Prostate gland (tissue), 2 donors: ENCODE data around the gene USP8.

ENCODE experiments used
- POLR2A ChIP-seq: fragments of 450-650 bp; IDR thresholded peaks from one replicate; pipeline ENCODE4 v1.6.1; 2016; ENCODE audit warnings: antibody characterized with exemption, mild to moderate bottlenecking
- POLR2AphosphoS5 ChIP-seq: sonication (generic); formaldehyde crosslinking; IDR thresholded peaks from one replicate; pipeline ENCODE4 v1.6.1; 2017; ENCODE audit warnings: antibody characterized with exemption
- TF ChIP-seq, protein P1 (sequence below), 4 experiments: fragments of 200-600 bp in 2 of 4; fragments of 450-650 bp in 2 of 4; sonication (generic) in 2 of 4; IDR thresholded peaks; 1 replicate in 3 of 4; 2 replicates in 1 of 4; pipeline ENCODE4 v1.5.1; 2016 to 2019; ENCODE audit warnings: antibody characterized with exemption in 4 of 4, mild to moderate bottlenecking in 2 of 4, moderate library complexity in 2 of 4

DNA sequence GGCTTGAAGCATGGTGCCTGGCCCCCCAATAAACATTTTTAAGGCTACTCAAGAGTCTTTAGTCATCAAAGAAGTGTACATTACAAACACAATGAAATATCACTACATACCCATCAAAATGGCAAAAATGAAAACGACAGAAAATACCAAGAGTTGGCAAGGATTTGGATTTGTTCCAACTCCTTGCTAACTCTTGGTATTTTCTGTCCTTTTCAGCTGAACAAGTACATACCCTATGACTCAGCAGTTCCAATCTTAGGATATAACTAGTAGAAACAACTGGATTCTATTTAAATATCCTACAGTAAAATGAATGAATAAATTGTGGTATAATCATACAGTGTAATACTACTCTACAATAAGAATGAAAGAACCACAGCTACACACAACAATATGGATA is 44.1 kb upstream of the USP8 start:
- TF ChIP-seq POLR2AphosphoS5, result no peak
- TF ChIP-seq, protein P1, sequence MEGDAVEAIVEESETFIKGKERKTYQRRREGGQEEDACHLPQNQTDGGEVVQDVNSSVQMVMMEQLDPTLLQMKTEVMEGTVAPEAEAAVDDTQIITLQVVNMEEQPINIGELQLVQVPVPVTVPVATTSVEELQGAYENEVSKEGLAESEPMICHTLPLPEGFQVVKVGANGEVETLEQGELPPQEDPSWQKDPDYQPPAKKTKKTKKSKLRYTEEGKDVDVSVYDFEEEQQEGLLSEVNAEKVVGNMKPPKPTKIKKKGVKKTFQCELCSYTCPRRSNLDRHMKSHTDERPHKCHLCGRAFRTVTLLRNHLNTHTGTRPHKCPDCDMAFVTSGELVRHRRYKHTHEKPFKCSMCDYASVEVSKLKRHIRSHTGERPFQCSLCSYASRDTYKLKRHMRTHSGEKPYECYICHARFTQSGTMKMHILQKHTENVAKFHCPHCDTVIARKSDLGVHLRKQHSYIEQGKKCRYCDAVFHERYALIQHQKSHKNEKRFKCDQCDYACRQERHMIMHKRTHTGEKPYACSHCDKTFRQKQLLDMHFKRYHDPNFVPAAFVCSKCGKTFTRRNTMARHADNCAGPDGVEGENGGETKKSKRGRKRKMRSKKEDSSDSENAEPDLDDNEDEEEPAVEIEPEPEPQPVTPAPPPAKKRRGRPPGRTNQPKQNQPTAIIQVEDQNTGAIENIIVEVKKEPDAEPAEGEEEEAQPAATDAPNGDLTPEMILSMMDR (IDR thresholded peaks at IDR 0.05), result no peak
- no peak for TF ChIP-seq POLR2A
